K562 (cell line): ENCODE data around the gene KASH5. TPM values are rescaled to one million over a fixed set of nuclear protein-coding genes. Genes with fewer than 3 reads are reported as not detected.

Experiments
- ATF3 ChIP-seq, 2 experiments: fragments of 450-650 bp in 1 of 2; sonication (generic) in 1 of 2; formaldehyde crosslinking in 1 of 2; IDR thresholded peaks in 1 of 2; conservative IDR thresholded peaks in 1 of 2; 2 replicates each; pipeline versions ENCODE4 v1.6.1 to v1.8.1; 2016 to 2023; ENCODE audit warnings: mild to moderate bottlenecking in 2 of 2, moderate library complexity in 2 of 2, inconsistent platforms in 1 of 2, missing genetic modification reagents in 1 of 2
- E2F6 ChIP-seq, 2 experiments: IDR thresholded peaks; 2 replicates each; pipeline ENCODE4 v1.6.1; 2011; ENCODE audit warnings: borderline replicate concordance in 1 of 2, control low read depth in 1 of 2, low read depth in 1 of 2, low read length in 1 of 2, mild to moderate bottlenecking in 1 of 2, mixed read lengths in 1 of 2, moderate library complexity in 1 of 2; ENCODE audit not compliant: insufficient read depth in 1 of 2, insufficient read length in 1 of 2, poor library complexity in 1 of 2, severe bottlenecking in 1 of 2; ENCODE audit errors: extremely low read depth in 1 of 2
- EWSR1 ChIP-seq: fragments of 450-650 bp; IDR thresholded peaks from 2 replicates; pipeline ENCODE4 v1.6.1; 2018; ENCODE audit warnings: borderline replicate concordance, mild to moderate bottlenecking, low read depth, moderate library complexity; ENCODE audit not compliant: partially characterized antibody
- KLF6 ChIP-seq: fragments of 250-450 bp; sonication (Bioruptor Pico); IDR thresholded peaks from 2 replicates; pipeline ENCODE4 v1.4.0; 2020; ENCODE audit warnings: mild to moderate bottlenecking, moderate library complexity, borderline replicate concordance
- L3MBTL2 ChIP-seq: fragments of 450-650 bp; IDR thresholded peaks from 2 replicates; pipeline ENCODE4 v1.6.1; 2016; ENCODE audit warnings: mild to moderate bottlenecking, moderate library complexity
- MCM5 ChIP-seq: fragments of 450-650 bp; IDR thresholded peaks from 2 replicates; pipeline ENCODE4 v1.6.1; 2016; ENCODE audit warnings: low read depth
- MYBL2 ChIP-seq, 2 experiments: fragments of 450-650 bp in 1 of 2; sonication (generic) in 1 of 2; formaldehyde crosslinking in 1 of 2; IDR thresholded peaks; 2 replicates each; pipeline versions ENCODE4 v1.6.1 to v1.8.1; 2017 to 2022; ENCODE audit warnings: borderline replicate concordance in 1 of 2, inconsistent platforms in 1 of 2, low read depth in 1 of 2, mild to moderate bottlenecking in 1 of 2, missing genetic modification reagents in 1 of 2, moderate library complexity in 1 of 2
- NFE2 ChIP-seq: IDR thresholded peaks from 2 replicates; pipeline ENCODE4 v1.6.1; 2014; ENCODE audit warnings: antibody characterized with exemption, low read depth
- PRMT5 ChIP-seq: sonication (generic); formaldehyde crosslinking; IDR thresholded peaks from 2 replicates; pipeline ENCODE4 v1.5.0; 2020; ENCODE audit warnings: missing genetic modification reagents
- RBFOX2 ChIP-seq: fragments of 200-400 bp; formaldehyde crosslinking; IDR thresholded peaks from 2 replicates; pipeline ENCODE4 v1.6.1; 2017; ENCODE audit warnings: low read depth, mild to moderate bottlenecking, low read length, moderate library complexity
- YY1 ChIP-seq, 3 experiments: IDR thresholded peaks; 2 replicates each; pipeline ENCODE4 v1.6.1; 2011; ENCODE audit warnings: low read length in 2 of 3, mild to moderate bottlenecking in 2 of 3, moderate library complexity in 2 of 3, borderline replicate concordance in 1 of 3, control low read depth in 1 of 3, low read depth in 1 of 3; ENCODE audit not compliant: insufficient read depth in 3 of 3, insufficient replicate concordance in 2 of 3, control insufficient read depth in 1 of 3, insufficient read length in 1 of 3; ENCODE audit errors: extremely low read depth in 1 of 3
- ZBTB2 ChIP-seq: fragments of 450-650 bp; IDR thresholded peaks from 2 replicates; pipeline ENCODE4 v1.6.1; 2016; ENCODE audit warnings: antibody characterized with exemption
- polyA plus RNA-seq, 8 experiments: library from polyadenylated mRNA; depleted of rRNA in 4 of 8; stranded (reverse) in 5 of 8; unstranded in 3 of 8; fragments of >200 nt; fragmentation: Nextera tagmentation in 2 of 8; fragmentation: Illumina TruSeq in 1 of 8; extraction: Ambion mirVana in 2 of 8; extraction: Trizol in 1 of 8; gene quantifications; 2 replicates each; pipeline versions ENCODE4 v1.2.1 to v1.2.3, GENCODE V29; 2011 to 2014; ENCODE audit warnings: inconsistent platforms in 1 of 8, missing spikeins in 1 of 8
- total RNA-seq, 7 experiments: library from RNA; depleted of rRNA in 6 of 7; stranded (reverse); fragments of >200 nt in 6 of 7; fragmentation: Illumina TruSeq in 2 of 7; extraction: Trizol in 2 of 7; gene quantifications; 2 replicates each; pipeline versions ENCODE4 v1.2.1 to v1.2.3, GENCODE V29; 2011 to 2021; ENCODE audit warnings: low replicate concordance in 1 of 7
- TF ChIP-seq, protein P1 (sequence below): fragments of 200-800 bp; sonication (Bioruptor generic); IDR thresholded peaks from 2 replicates; pipeline ENCODE4 v1.6.1; 2017; ENCODE audit warnings: missing genetic modification characterization, missing compliant biosample characterization

Gene KASH5
- total and polyA plus RNA-seq, 9 of the 15 experiments (the other 6 are each of a cell fraction or from before 2014, with no cell fraction given): 0.07 to 0.84 (median 0.34) TPM; not detected in 1

GRCh38 chr19:49387936-49388372 is at the start of gene KASH5 (continued):
- TF ChIP-seq E2F6 (IDR thresholded peaks at IDR 0.05; ENCODE audit: borderline replicate concordance in 1 of 2, extremely low read depth in 1 of 2, insufficient read depth in 1 of 2, insufficient read length in 1 of 2, low read depth in 1 of 2, low read length in 1 of 2, poor library complexity in 1 of 2, severe bottlenecking in 1 of 2) (peak; percentile 96 to 97), NFE2 (no peak), ZBTB2 (peak; percentile 85; the same call in 1 of the 2 replicates), EWSR1 (no peak), RBFOX2 (peak; percentile 75), PRMT5 (CRISPR knock-in tag) (no peak), MYBL2 (IDR thresholded peaks at IDR 0.05; ENCODE audit: low read depth) (peak; percentile 64; the same call in 1 of the 2 replicates), MYBL2 (CRISPR knock-in tag; IDR thresholded peaks at IDR 0.05; ENCODE audit: borderline replicate concordance) (no peak), YY1 (IDR thresholded peaks at IDR 0.05; ENCODE audit: borderline replicate concordance in 1 of 3, control insufficient read depth in 1 of 3, extremely low read depth in 1 of 3, insufficient read depth in 3 of 3, insufficient read length in 1 of 3, insufficient replicate concordance in 2 of 3, low read depth in 1 of 3, low read length in 2 of 3) (peak; percentile 6 to 72 (median 36)), ATF3 (IDR thresholded peaks at IDR 0.05) (peak; percentile 29; the same call in 1 of the 2 replicates), ATF3 (CRISPR knock-in tag; conservative IDR thresholded peaks at IDR 0.05) (no peak), KLF6 (no peak), MCM5 (no peak), L3MBTL2 (peak; percentile 98)
- TF ChIP-seq, protein P1, sequence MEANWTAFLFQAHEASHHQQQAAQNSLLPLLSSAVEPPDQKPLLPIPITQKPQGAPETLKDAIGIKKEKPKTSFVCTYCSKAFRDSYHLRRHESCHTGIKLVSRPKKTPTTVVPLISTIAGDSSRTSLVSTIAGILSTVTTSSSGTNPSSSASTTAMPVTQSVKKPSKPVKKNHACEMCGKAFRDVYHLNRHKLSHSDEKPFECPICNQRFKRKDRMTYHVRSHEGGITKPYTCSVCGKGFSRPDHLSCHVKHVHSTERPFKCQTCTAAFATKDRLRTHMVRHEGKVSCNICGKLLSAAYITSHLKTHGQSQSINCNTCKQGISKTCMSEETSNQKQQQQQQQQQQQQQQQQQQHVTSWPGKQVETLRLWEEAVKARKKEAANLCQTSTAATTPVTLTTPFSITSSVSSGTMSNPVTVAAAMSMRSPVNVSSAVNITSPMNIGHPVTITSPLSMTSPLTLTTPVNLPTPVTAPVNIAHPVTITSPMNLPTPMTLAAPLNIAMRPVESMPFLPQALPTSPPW (CRISPR knock-in tag): peak; percentile 71
